OCI-LY7 (cell line): ENCODE measurements around the gene MAP7D2. TPM values are rescaled to one million over a fixed set of nuclear protein-coding genes. Genes with fewer than 3 reads are reported as not detected.
"Not testable (repeated sequence)": the region's sequence is repeated elsewhere in the genome, so short reads cannot be mapped to it uniquely, and the experiment has no call there.

Experiments used
- Bru-seq: library from RNA; stranded (reverse); fragments of 400-500 nt; gene quantifications from one replicate; lab custom pipeline; 2021; lab: Mats Ljungman, UMichigan
- BruChase-seq, 2 experiments: library from RNA; stranded (reverse); fragments of 400-500 nt; gene quantifications; one replicate each; lab custom pipeline; 2021; lab: Mats Ljungman, UMichigan
- BruUV-seq: library from RNA; stranded (reverse); fragments of 400-500 nt; replicated peaks from 2 replicates; lab custom pipeline; 2021; lab: Mats Ljungman, UMichigan
- CTCF ChIA-PET: fragments of 300-600 bp; sonication (Branson Sonifier 250); formaldehyde crosslinking; loops from one replicate; lab custom pipeline; 2022; ENCODE audit warnings: antibody characterized with exemption; ENCODE audit not compliant: unreplicated experiment; lab: Charles Lee
- POLR2A ChIA-PET: fragments of 300-600 bp; sonication (Branson Sonifier 250); formaldehyde crosslinking; loops from one replicate; lab custom pipeline; 2022; ENCODE audit warnings: antibody characterized with exemption; lab: Charles Lee
- DNase-seq: peaks from one replicate; pipeline ENCODE4 v3.0.0-alpha.2; 2015; ENCODE audit warnings: low spot score
- H2AFZ ChIP-seq: fragments of 200-600 bp; sonication (generic), shearing (Covaris generic); 2 replicates; pipeline ENCODE4 v1.6.1; 2014; ENCODE audit warnings: mild to moderate bottlenecking, antibody characterized with exemption, low read length, moderate library complexity
- H3K27ac ChIP-seq: fragments of 200-600 bp; sonication (generic); 2 replicates; pipeline ENCODE4 v1.5.1; 2014; ENCODE audit warnings: mixed run types, low read depth, mild to moderate bottlenecking, moderate library complexity, low read length, inconsistent platforms; ENCODE audit not compliant: poor library complexity, severe bottlenecking
- H3K36me3 ChIP-seq: fragments of 200-600 bp; sonication (generic); 2 replicates; pipeline ENCODE4 v1.6.1; 2014; ENCODE audit warnings: mild to moderate bottlenecking, antibody characterized with exemption, low read length, moderate library complexity, mixed read lengths; ENCODE audit not compliant: insufficient read depth
- H3K4me1 ChIP-seq: fragments of 200-600 bp; sonication (generic); 2 replicates; pipeline ENCODE4 v1.5.1; 2014; ENCODE audit warnings: mild to moderate bottlenecking, low read length; ENCODE audit not compliant: insufficient read depth, poor library complexity, severe bottlenecking
- H3K4me2 ChIP-seq: fragments of 200-600 bp; sonication (generic); 2 replicates; pipeline ENCODE4 v1.6.1; 2014; ENCODE audit warnings: mild to moderate bottlenecking, low read length
- H3K4me3 ChIP-seq: fragments of 200-600 bp; sonication (generic); 2 replicates; pipeline ENCODE4 v1.5.1; 2014; ENCODE audit warnings: mild to moderate bottlenecking, low read depth, low read length; ENCODE audit not compliant: poor library complexity, severe bottlenecking
- H3K79me2 ChIP-seq: fragments of 200-600 bp; sonication (generic); 2 replicates; pipeline ENCODE4 v1.6.1; 2016; ENCODE audit warnings: low read depth, mild to moderate bottlenecking, low read length, moderate library complexity, mixed read lengths; ENCODE audit not compliant: insufficient read depth
- H3K9me2 ChIP-seq: fragments of 200-600 bp; sonication (generic); 2 replicates; pipeline ENCODE4 v1.6.1; 2016; ENCODE audit warnings: mild to moderate bottlenecking, low read length, mixed read lengths; ENCODE audit not compliant: insufficient read depth
- H3K9me3 ChIP-seq: fragments of 200-600 bp; sonication (generic); 2 replicates; pipeline ENCODE4 v1.6.1; 2014; ENCODE audit warnings: mild to moderate bottlenecking, mixed run types, low read length, mixed read lengths
- H4K20me1 ChIP-seq: fragments of 200-600 bp; sonication (generic); 2 replicates; pipeline ENCODE4 v1.6.1; 2014; ENCODE audit warnings: mild to moderate bottlenecking, antibody characterized with exemption, low read length, moderate library complexity, mixed read lengths; ENCODE audit not compliant: insufficient read depth
- EZH2phosphoT487 ChIP-seq: fragments of 200-600 bp; sonication (generic); IDR thresholded peaks from 2 replicates; pipeline ENCODE4 v1.6.1; 2018; ENCODE audit warnings: low read depth, borderline replicate concordance, mild to moderate bottlenecking, mixed run types, antibody characterized with exemption, low read length, moderate library complexity, mixed read lengths
- intact Hi-C: fragments of 100-400 bp; cut with micrococcal nuclease; formaldehyde crosslinking; loops from one replicate; pipeline ENCODE4 v1.10.0; 2022; ENCODE audit not compliant: unreplicated experiment
- long read RNA-seq: library from polyadenylated mRNA; stranded (forward); transcript quantifications from one replicate; pipeline ENCODE4 v2.0.0, GENCODE V29; 2022
- total RNA-seq, 2 experiments: library from RNA; depleted of rRNA in 1 of 2; stranded (reverse); fragments of >200 nt in 1 of 2; shearing (Covaris generic) in 1 of 2; gene quantifications; 2 replicates each; pipeline ENCODE4 v1.2.3, GENCODE V29; 2014 to 2022
- TF ChIP-seq, protein P1 (sequence below): fragments of 200-600 bp; sonication (generic); conservative IDR thresholded peaks from 2 replicates; pipeline ENCODE4 v1.5.1; 2014; ENCODE audit warnings: mild to moderate bottlenecking, antibody characterized with exemption, low read length, moderate library complexity, mixed read lengths

The MAP7D2 gene
- total RNA-seq (2014; rRNA removed; shearing (Covaris generic)) (not detected in 2 replicates), total RNA-seq (2022) (0.13 TPM in 1 of 2 replicates, not detected in the other), Bru-seq, nascent RNA (percentile 13 among the genes with signal in this experiment), BruChase-seq, experiment 1, labeled RNA remaining after a 6-hour chase (percentile 23 among the genes with signal in this experiment), BruChase-seq, experiment 2, labeled RNA remaining after a 2-hour chase (percentile 26 among the genes with signal in this experiment)
- long read RNA-seq = 0 reads

DNA sequence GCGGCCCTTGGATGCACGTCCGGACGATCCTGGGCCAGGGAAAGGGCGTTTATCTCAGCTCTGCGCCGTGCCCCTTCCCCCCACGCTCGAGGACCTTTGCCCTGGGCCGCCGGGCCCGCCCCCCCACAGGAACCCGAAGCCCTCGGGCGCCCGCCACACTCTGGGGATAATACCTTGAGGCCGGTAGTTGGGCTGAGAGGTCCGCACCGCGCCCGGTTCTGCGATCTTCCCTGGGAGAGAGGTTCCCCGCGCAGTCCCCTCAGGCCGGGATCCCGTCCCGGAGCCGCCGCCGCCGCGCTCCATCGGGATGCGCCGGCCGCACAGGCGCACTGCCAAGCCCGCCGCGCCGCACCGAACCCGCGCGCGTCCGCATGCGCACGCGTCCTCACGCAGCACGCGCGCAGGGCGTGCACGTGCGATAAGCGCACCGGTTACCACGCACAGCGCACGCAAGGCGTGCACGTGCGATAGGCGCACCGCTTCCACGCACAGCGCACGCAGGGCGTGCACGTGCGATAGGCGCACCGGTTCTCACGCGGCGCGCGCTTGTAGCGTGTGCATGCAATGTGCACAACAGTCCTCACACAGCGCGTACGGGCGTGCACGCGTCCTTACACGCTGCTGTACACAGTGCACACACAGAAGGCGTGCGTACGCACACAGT lies at the start of gene MAP7D2:
TSS of gene MAP7D2 (minus strand) at position 331 of the 664 bp plus-strand sequence. CDS start at position 303, 28 bp downstream.
- no peak within 1 kb of the TSS for H3K4me2 ChIP-seq
- no TSS peak for BruUV-seq
- intact Hi-C loops = no loop called here

GRCh38 chrX:20162516-20162915 lies 45.8 kb upstream of the MAP7D2 start:
- H4K20me1 ChIP-seq, H3K9me3 ChIP-seq, H3K9me2 ChIP-seq, H3K27ac ChIP-seq, H3K4me3 ChIP-seq, CTCF ChIA-PET, DNase-seq, H2AFZ ChIP-seq, H3K4me1 ChIP-seq, POLR2A ChIA-PET, BruUV-seq, H3K79me2 ChIP-seq, intact Hi-C loops, H3K4me2 ChIP-seq: not testable (repeated sequence)
- H3K36me3 ChIP-seq = peaks cover 25% of the 10 kb centered on the region

More for the DNA sequence above, at the start of gene MAP7D2:
- no peak for TF ChIP-seq EZH2phosphoT487
- TF ChIP-seq, protein P1, sequence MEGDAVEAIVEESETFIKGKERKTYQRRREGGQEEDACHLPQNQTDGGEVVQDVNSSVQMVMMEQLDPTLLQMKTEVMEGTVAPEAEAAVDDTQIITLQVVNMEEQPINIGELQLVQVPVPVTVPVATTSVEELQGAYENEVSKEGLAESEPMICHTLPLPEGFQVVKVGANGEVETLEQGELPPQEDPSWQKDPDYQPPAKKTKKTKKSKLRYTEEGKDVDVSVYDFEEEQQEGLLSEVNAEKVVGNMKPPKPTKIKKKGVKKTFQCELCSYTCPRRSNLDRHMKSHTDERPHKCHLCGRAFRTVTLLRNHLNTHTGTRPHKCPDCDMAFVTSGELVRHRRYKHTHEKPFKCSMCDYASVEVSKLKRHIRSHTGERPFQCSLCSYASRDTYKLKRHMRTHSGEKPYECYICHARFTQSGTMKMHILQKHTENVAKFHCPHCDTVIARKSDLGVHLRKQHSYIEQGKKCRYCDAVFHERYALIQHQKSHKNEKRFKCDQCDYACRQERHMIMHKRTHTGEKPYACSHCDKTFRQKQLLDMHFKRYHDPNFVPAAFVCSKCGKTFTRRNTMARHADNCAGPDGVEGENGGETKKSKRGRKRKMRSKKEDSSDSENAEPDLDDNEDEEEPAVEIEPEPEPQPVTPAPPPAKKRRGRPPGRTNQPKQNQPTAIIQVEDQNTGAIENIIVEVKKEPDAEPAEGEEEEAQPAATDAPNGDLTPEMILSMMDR = no peak
- no peaks in the 10 kb centered on the region for H3K36me3 ChIP-seq
- no peaks in the 10 kb centered on the region for H4K20me1 ChIP-seq
- no peak for DNase-seq
- POLR2A ChIA-PET = no interaction called here
- H3K27ac ChIP-seq = no peak within 1 kb of the TSS
- H3K4me1 ChIP-seq = no peaks in the 10 kb centered on the region
- no peaks in the 10 kb centered on the region for H3K9me3 ChIP-seq
- CTCF ChIA-PET = no interaction called here
- H3K4me3 ChIP-seq = no peak within 1 kb of the TSS
- no peaks in the 10 kb centered on the region for H3K9me2 ChIP-seq
- H3K79me2 ChIP-seq = no peaks in the 10 kb centered on the region
- no peak within 1 kb of the TSS for H2AFZ ChIP-seq

- DNase-seq = no peak
- ChIA-PET POLR2A (interaction anchor here (0.6 kb wide), 1 partner anchor 17 kb away, joined by 3 read pairs; no protein-coding TSS in a partner anchor), CTCF (no interaction called here)
- Histone ChIP-seq H3K4me3 (no peak overlapping the region), H3K9me3 (no peaks in the 10 kb centered on the region), H3K79me2 (no peaks in the 10 kb centered on the region), H3K4me1 (no peaks in the 10 kb centered on the region), H4K20me1 (no peaks in the 10 kb centered on the region), H3K27ac (no peak overlapping the region), H3K9me2 (no peaks in the 10 kb centered on the region), H2AFZ (no peak overlapping the region), H3K36me3 (peaks cover 50% of the 10 kb centered on the region), H3K4me2 (no peak overlapping the region)
- TF ChIP-seq EZH2phosphoT487 = no peak
- TF ChIP-seq, protein P1 = no peak
- intact Hi-C loops = no loop called here
- BruUV-seq = no TSS peak
Measured at GRCh38 chrX:20159797-20160385, 43.2 kb upstream of the MAP7D2 start.
